22Rv1 (cell line): Measurements from ENCODE around the gene JMJD6.

Experiments
- ZFX ChIP-seq: fragments of 450-650 bp; IDR thresholded peaks from 2 replicates; pipeline ENCODE4 v1.6.1; 2017; ENCODE audit warnings: antibody characterized with exemption, borderline replicate concordance
- TF ChIP-seq, protein P1 (sequence below): fragments of 450-650 bp; IDR thresholded peaks from 2 replicates; pipeline ENCODE4 v1.5.1; 2017; ENCODE audit warnings: mild to moderate bottlenecking

DNA sequence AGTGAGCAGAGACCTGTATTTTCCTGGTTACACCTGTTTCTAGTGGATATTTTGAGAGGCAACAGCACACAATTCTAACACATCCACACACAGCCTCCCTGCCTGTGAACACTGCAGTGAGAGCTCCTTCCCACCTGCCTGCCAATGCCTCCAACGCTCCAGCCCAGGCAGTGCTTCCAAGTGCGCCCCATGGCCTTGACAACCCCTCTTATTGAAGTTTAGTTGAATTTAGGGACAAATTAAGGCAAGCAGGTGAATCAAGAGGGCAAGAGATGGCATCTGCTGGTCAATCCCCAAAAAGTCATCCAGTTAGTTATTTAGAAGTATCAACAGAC is 10.9 kb downstream of the JMJD6 start:
- TF ChIP-seq, protein P1, sequence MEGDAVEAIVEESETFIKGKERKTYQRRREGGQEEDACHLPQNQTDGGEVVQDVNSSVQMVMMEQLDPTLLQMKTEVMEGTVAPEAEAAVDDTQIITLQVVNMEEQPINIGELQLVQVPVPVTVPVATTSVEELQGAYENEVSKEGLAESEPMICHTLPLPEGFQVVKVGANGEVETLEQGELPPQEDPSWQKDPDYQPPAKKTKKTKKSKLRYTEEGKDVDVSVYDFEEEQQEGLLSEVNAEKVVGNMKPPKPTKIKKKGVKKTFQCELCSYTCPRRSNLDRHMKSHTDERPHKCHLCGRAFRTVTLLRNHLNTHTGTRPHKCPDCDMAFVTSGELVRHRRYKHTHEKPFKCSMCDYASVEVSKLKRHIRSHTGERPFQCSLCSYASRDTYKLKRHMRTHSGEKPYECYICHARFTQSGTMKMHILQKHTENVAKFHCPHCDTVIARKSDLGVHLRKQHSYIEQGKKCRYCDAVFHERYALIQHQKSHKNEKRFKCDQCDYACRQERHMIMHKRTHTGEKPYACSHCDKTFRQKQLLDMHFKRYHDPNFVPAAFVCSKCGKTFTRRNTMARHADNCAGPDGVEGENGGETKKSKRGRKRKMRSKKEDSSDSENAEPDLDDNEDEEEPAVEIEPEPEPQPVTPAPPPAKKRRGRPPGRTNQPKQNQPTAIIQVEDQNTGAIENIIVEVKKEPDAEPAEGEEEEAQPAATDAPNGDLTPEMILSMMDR: no peak
- no peak for TF ChIP-seq ZFX
